K562 (cell line): ENCODE data around the gene UNC5B. TPM values are rescaled to one million over a fixed set of nuclear protein-coding genes. Genes with fewer than 3 reads are reported as not detected.

Experiments used
- C11orf30 ChIP-seq: fragments of 450-650 bp; IDR thresholded peaks from 2 replicates; pipeline ENCODE4 v1.6.1; 2016; ENCODE audit warnings: low read depth, mild to moderate bottlenecking
- CHD7 ChIP-seq: fragments of 200-600 bp; sonication (generic); IDR thresholded peaks from one replicate; pipeline ENCODE4 v1.6.1; 2012; ENCODE audit warnings: mild to moderate bottlenecking, low read depth, low read length, inconsistent platforms
- HLTF ChIP-seq: fragments of 450-650 bp; IDR thresholded peaks from 2 replicates; pipeline ENCODE4 v1.6.1; 2016
- HMG20A ChIP-seq: fragments of 450-650 bp; formaldehyde crosslinking; conservative IDR thresholded peaks from 2 replicates; pipeline ENCODE4 v1.4.0; 2020; ENCODE audit warnings: mild to moderate bottlenecking, mixed read lengths
- MAFF ChIP-seq: IDR thresholded peaks from 2 replicates; pipeline ENCODE4 v1.6.1; 2012; ENCODE audit warnings: low read length, improper control_type of control experiment
- MAFG ChIP-seq: fragments of 450-650 bp; conservative IDR thresholded peaks from 2 replicates; pipeline ENCODE4 v1.6.1; 2016; ENCODE audit warnings: missing genetic modification characterization, missing compliant biosample characterization
- MEF2A ChIP-seq: IDR thresholded peaks from 2 replicates; pipeline ENCODE4 v1.6.1; 2011; ENCODE audit warnings: low read depth, mild to moderate bottlenecking, low read length, moderate library complexity; ENCODE audit not compliant: control insufficient read depth
- MTA2 ChIP-seq: fragments of 450-650 bp; IDR thresholded peaks from 2 replicates; pipeline ENCODE4 v1.6.1; 2016; ENCODE audit warnings: low read depth
- NFYB ChIP-seq: IDR thresholded peaks from 2 replicates; pipeline ENCODE4 v1.6.1; 2011; ENCODE audit warnings: mild to moderate bottlenecking, moderate library complexity; ENCODE audit not compliant: insufficient read length; ENCODE audit errors: extremely low read depth
- NR3C1 ChIP-seq: sonication (generic); formaldehyde crosslinking; IDR thresholded peaks from 2 replicates; pipeline ENCODE4 v1.8.1; 2022; ENCODE audit warnings: missing genetic modification reagents
- SMARCA5 ChIP-seq: fragments of 450-650 bp; IDR thresholded peaks from 2 replicates; pipeline ENCODE4 v1.6.1; 2016
- SUPT5H ChIP-seq: fragments of 450-650 bp; IDR thresholded peaks from 2 replicates; pipeline ENCODE4 v1.6.1; 2016
- ZBTB7A ChIP-seq: IDR thresholded peaks from 2 replicates; pipeline ENCODE4 v1.6.1; 2011; ENCODE audit warnings: low read depth, mild to moderate bottlenecking, low read length, moderate library complexity, borderline replicate concordance; ENCODE audit not compliant: control insufficient read depth
- ZNF12 ChIP-seq: sonication (generic); formaldehyde crosslinking; IDR thresholded peaks from 2 replicates; pipeline ENCODE4 v1.4.0; 2020; ENCODE audit warnings: mild to moderate bottlenecking, missing genetic modification reagents
- ZNF785 ChIP-seq: fragments of 250-450 bp; sonication (Bioruptor Pico); IDR thresholded peaks from 2 replicates; pipeline ENCODE4 v1.4.0; 2020; ENCODE audit warnings: mild to moderate bottlenecking
- polyA plus RNA-seq, 8 experiments: library from polyadenylated mRNA; depleted of rRNA in 4 of 8; stranded (reverse) in 5 of 8; unstranded in 3 of 8; fragments of >200 nt; fragmentation: Nextera tagmentation in 2 of 8; fragmentation: Illumina TruSeq in 1 of 8; extraction: Ambion mirVana in 2 of 8; extraction: Trizol in 1 of 8; gene quantifications; 2 replicates each; pipeline versions ENCODE4 v1.2.1 to v1.2.3, GENCODE V29; 2011 to 2014; ENCODE audit warnings: inconsistent platforms in 1 of 8, missing spikeins in 1 of 8
- total RNA-seq, 7 experiments: library from RNA; depleted of rRNA in 6 of 7; stranded (reverse); fragments of >200 nt in 6 of 7; fragmentation: Illumina TruSeq in 2 of 7; extraction: Trizol in 2 of 7; gene quantifications; 2 replicates each; pipeline versions ENCODE4 v1.2.1 to v1.2.3, GENCODE V29; 2011 to 2021; ENCODE audit warnings: low replicate concordance in 1 of 7
- TF ChIP-seq, protein P1 (sequence below): fragments of 250-450 bp; sonication (Bioruptor Pico); IDR thresholded peaks from 2 replicates; pipeline ENCODE4 v1.4.0; 2020; ENCODE audit warnings: mild to moderate bottlenecking, moderate library complexity, borderline replicate concordance

UNC5B gene
- total and polyA plus RNA-seq, 9 of the 15 experiments (the other 6 are each of a cell fraction or from before 2014, with no cell fraction given) = 0.10 to 8.4 (median 2.1) TPM

- TF ChIP-seq ZBTB7A = no peak
- peak; percentile 74 for TF ChIP-seq C11orf30
- TF ChIP-seq HMG20A (CRISPR knock-in tag) = no peak
- TF ChIP-seq NR3C1 (CRISPR knock-in tag) = no peak
- no peak for TF ChIP-seq SMARCA5
- no peak for TF ChIP-seq HLTF
- TF ChIP-seq CHD7 = no peak
- peak; percentile 62 for TF ChIP-seq MAFF
- no peak for TF ChIP-seq SUPT5H
- peak; percentile 75 for TF ChIP-seq MAFG (tag)
- TF ChIP-seq, protein P1, sequence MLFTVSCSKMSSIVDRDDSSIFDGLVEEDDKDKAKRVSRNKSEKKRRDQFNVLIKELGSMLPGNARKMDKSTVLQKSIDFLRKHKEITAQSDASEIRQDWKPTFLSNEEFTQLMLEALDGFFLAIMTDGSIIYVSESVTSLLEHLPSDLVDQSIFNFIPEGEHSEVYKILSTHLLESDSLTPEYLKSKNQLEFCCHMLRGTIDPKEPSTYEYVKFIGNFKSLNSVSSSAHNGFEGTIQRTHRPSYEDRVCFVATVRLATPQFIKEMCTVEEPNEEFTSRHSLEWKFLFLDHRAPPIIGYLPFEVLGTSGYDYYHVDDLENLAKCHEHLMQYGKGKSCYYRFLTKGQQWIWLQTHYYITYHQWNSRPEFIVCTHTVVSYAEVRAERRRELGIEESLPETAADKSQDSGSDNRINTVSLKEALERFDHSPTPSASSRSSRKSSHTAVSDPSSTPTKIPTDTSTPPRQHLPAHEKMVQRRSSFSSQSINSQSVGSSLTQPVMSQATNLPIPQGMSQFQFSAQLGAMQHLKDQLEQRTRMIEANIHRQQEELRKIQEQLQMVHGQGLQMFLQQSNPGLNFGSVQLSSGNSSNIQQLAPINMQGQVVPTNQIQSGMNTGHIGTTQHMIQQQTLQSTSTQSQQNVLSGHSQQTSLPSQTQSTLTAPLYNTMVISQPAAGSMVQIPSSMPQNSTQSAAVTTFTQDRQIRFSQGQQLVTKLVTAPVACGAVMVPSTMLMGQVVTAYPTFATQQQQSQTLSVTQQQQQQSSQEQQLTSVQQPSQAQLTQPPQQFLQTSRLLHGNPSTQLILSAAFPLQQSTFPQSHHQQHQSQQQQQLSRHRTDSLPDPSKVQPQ (CRISPR knock-in tag) = no peak
- TF ChIP-seq MTA2 = no peak
- TF ChIP-seq NFYB = no peak
- TF ChIP-seq ZNF785 (CRISPR knock-in tag) = no peak
- no peak for TF ChIP-seq ZNF12
- TF ChIP-seq MEF2A = no peak
These were observed 127.6 kb downstream of the UNC5B start (continued) for GRCh38 chr10:71339796-71340589.
